ENCODE results near the gene CELSR1.

DNA sequence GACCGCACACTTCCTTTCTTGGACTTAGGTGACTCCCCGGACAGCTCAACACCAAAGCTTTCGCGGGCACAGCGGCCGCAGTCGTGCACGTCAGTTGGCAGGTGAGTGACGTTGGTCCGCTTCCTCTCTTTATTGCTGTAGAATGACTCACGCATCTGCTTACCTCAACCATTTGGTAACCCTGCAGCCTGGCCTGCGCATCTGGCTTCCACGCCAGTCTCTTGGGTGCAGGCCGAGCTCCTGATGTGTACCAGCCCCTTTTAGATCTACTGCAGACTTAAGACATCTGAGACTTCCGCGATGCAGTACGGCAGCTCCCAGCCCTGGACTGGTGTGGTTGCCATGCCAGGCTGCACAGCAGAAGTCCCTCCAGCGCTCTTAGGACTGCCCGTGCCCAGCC is 214.3 kb downstream of the CELSR1 start:
- TF ChIP-seq, protein P1, sequence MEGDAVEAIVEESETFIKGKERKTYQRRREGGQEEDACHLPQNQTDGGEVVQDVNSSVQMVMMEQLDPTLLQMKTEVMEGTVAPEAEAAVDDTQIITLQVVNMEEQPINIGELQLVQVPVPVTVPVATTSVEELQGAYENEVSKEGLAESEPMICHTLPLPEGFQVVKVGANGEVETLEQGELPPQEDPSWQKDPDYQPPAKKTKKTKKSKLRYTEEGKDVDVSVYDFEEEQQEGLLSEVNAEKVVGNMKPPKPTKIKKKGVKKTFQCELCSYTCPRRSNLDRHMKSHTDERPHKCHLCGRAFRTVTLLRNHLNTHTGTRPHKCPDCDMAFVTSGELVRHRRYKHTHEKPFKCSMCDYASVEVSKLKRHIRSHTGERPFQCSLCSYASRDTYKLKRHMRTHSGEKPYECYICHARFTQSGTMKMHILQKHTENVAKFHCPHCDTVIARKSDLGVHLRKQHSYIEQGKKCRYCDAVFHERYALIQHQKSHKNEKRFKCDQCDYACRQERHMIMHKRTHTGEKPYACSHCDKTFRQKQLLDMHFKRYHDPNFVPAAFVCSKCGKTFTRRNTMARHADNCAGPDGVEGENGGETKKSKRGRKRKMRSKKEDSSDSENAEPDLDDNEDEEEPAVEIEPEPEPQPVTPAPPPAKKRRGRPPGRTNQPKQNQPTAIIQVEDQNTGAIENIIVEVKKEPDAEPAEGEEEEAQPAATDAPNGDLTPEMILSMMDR (IDR thresholded peaks at IDR 0.05; ENCODE audit: low read depth, low read length): no peak
- TF ChIP-seq EZH2phosphoT487 (IDR thresholded peaks at IDR 0.05; ENCODE audit: low read depth): no peak

Data from OCI-LY3 (cell line).